ENCODE data around the gene BRPF1.

DNA sequence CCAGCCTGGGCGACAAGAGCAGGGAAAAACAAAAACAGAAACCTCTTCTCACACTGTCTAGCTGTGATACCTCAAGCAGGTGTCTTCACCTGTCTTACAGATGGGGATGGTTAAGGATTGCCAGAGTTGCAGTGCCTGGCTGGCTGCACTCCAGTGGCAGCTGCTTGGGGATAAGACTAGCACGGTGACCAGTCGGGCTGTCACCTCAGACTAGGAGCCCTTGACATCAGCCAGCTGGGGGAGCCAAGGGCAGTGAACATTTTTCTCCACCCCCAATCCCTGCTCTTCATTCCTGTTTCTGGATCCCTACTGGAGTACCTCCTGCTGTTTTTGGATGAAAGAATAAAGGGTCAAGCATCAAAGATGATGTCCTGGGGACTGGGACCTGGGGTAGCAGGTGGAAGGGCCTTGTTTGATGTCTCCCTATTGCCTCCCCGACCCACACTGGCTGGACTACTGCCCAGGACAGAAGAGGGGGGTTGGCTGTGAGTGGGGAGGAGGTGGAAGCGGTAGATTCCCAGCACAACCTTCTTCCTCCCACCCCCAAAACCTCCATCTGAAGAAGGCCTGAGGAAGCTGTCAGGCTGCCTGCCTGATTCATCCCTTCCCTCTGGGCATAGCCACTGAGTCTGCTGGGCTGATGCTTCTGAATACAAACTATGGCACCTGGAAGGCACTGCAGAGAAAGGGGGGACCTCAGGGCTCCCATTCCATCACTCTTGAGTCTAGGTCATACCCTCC, 34.9 kb upstream of the BRPF1 start:
- TF ChIP-seq, protein P1, sequence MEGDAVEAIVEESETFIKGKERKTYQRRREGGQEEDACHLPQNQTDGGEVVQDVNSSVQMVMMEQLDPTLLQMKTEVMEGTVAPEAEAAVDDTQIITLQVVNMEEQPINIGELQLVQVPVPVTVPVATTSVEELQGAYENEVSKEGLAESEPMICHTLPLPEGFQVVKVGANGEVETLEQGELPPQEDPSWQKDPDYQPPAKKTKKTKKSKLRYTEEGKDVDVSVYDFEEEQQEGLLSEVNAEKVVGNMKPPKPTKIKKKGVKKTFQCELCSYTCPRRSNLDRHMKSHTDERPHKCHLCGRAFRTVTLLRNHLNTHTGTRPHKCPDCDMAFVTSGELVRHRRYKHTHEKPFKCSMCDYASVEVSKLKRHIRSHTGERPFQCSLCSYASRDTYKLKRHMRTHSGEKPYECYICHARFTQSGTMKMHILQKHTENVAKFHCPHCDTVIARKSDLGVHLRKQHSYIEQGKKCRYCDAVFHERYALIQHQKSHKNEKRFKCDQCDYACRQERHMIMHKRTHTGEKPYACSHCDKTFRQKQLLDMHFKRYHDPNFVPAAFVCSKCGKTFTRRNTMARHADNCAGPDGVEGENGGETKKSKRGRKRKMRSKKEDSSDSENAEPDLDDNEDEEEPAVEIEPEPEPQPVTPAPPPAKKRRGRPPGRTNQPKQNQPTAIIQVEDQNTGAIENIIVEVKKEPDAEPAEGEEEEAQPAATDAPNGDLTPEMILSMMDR (IDR thresholded peaks at IDR 0.05) = no peak
- no peak for TF ChIP-seq POLR2A (IDR thresholded peaks at IDR 0.05)

Measured in transverse colon (tissue), 3 donors.